Neural progenitor cell (in vitro differentiated cells): ENCODE measurements around the gene SEC16A. TPM values are rescaled to one million over a fixed set of nuclear protein-coding genes. Genes with fewer than 3 reads are reported as not detected.
A peak's percentile ranks its signal among the peaks of the same experiment; 100 is the strongest.

Source experiments
- DNase-seq: peaks from one replicate; pipeline ENCODE4 v3.0.0-alpha.2; 2016; ENCODE audit warnings: low spot score
- H2AFZ ChIP-seq: fragments of 200-600 bp; sonication (generic); replicated peaks from 2 replicates; pipeline ENCODE4 v1.6.1; 2016; ENCODE audit warnings: antibody characterized with exemption
- H3F3A ChIP-seq: fragments of 200-600 bp; sonication (generic); 2 replicates; pipeline ENCODE4 v1.6.1; 2016; ENCODE audit warnings: antibody characterized with exemption, low read depth
- H3K27ac ChIP-seq: fragments of 200-600 bp; sonication (generic); 2 replicates; pipeline ENCODE4 v1.5.1; 2016; ENCODE audit warnings: mild to moderate bottlenecking
- H3K27me3 ChIP-seq: fragments of 200-600 bp; sonication (generic); 2 replicates; pipeline ENCODE4 v1.6.1; 2016; ENCODE audit warnings: mild to moderate bottlenecking, moderate library complexity
- H3K36me3 ChIP-seq: fragments of 200-600 bp; sonication (generic); 2 replicates; pipeline ENCODE4 v1.5.1; 2016
- H3K4me1 ChIP-seq: fragments of 200-600 bp; sonication (generic); 2 replicates; pipeline ENCODE4 v1.6.1; 2016; ENCODE audit warnings: mixed run types
- H3K4me2 ChIP-seq: fragments of 200-600 bp; sonication (generic); 2 replicates; pipeline ENCODE4 v1.6.1; 2016
- H3K4me3 ChIP-seq: fragments of 200-600 bp; sonication (generic); 2 replicates; pipeline ENCODE4 v1.5.1; 2016
- H3K79me2 ChIP-seq: fragments of 200-600 bp; sonication (generic); 2 replicates; pipeline ENCODE4 v1.6.1; 2016; ENCODE audit warnings: low read depth
- H3K9ac ChIP-seq: fragments of 200-600 bp; sonication (generic); 2 replicates; pipeline ENCODE4 v1.6.1; 2016
- H3K9me3 ChIP-seq: fragments of 200-600 bp; sonication (generic); 2 replicates; pipeline ENCODE4 v1.5.1; 2016; ENCODE audit warnings: low read depth
- H4K20me1 ChIP-seq: fragments of 200-600 bp; sonication (generic); 2 replicates; pipeline ENCODE4 v1.6.1; 2016; ENCODE audit warnings: low read depth
- H3K27ac Mint-ChIP-seq: 3 replicates; pipeline ENCODE4 v1.8.0; 2021; ENCODE audit warnings: mixed read lengths
- H3K27me3 Mint-ChIP-seq: 2 replicates; pipeline ENCODE4 v1.8.0; 2022; ENCODE audit warnings: low read depth, mild to moderate bottlenecking, inconsistent platforms, moderate library complexity, mixed read lengths; ENCODE audit not compliant: insufficient read depth
- H3K36me3 Mint-ChIP-seq: 3 replicates; pipeline ENCODE4 v1.8.0; 2021; ENCODE audit warnings: mixed read lengths
- H3K4me1 Mint-ChIP-seq: 3 replicates; pipeline ENCODE4 v1.8.0; 2021; ENCODE audit warnings: mixed read lengths
- H3K4me3 Mint-ChIP-seq: 3 replicates; pipeline ENCODE4 v1.8.0; 2021; ENCODE audit warnings: mild to moderate bottlenecking, moderate library complexity, mixed read lengths
- H3K9me3 Mint-ChIP-seq: 3 replicates; pipeline ENCODE4 v1.8.0; 2020; ENCODE audit warnings: mixed read lengths
- CTCF ChIP-seq: fragments of 200-600 bp; sonication (generic); IDR thresholded peaks from 2 replicates; pipeline ENCODE4 v1.5.1; 2017; ENCODE audit warnings: antibody characterized with exemption, mild to moderate bottlenecking
- EZH2 ChIP-seq: fragments of 200-600 bp; sonication (generic); IDR thresholded peaks from 2 replicates; pipeline ENCODE4 v1.6.1; 2017; ENCODE audit warnings: antibody characterized with exemption, mild to moderate bottlenecking, moderate library complexity
- EZH2phosphoT487 ChIP-seq: fragments of 200-600 bp; sonication (generic); IDR thresholded peaks from 2 replicates; pipeline ENCODE4 v1.6.1; 2017; ENCODE audit warnings: antibody characterized with exemption
- total RNA-seq: library from RNA; depleted of rRNA; stranded (reverse); fragments of >200 nt; gene quantifications from 2 replicates; pipeline ENCODE4 v1.2.3, GENCODE V29; 2015; ENCODE audit warnings: low replicate concordance

Gene SEC16A
- total RNA-seq, 1 donor from 2014 or later, result 16.8 TPM

DNA sequence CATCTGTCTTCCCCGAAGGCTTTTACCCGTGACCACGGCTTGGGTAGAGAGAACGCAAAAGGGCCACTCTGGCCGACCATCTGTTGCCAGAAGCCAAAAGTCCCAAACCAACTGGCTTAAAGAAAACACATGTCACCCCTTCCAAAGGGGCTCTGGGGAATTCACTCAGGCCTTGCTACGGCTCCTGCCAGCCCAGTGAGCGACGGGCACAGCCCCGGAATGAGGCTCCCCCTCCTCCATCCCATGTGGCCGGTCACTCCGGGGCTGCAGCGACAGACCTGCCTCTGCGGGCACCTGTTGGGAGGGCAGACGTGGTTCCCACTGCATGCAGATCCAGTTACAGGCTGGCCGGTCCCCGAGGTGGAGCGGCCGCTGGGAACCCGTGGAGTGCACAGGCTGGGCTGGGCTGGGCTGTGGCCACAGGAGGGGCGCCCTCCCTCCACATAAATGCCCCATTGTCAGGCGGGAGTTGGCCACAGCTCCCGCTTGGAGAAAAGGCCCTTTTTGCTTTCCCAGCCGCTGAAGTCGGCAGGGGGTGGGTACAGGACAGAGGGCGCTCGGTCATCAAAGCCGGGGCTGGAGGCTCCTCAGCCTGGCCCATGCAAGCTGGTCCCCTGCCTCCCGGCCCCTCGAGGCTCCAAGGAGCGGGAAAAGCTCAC, 43.1 kb upstream of the SEC16A start:
- peak; percentile 6 for TF ChIP-seq CTCF
- no peak for TF ChIP-seq EZH2phosphoT487
- peaks cover 28% of the 10 kb centered on the region for H3K4me1 Mint-ChIP-seq
- no peaks in the 10 kb centered on the region for H3K9me3 ChIP-seq
- H4K20me1 ChIP-seq, result peaks cover 65% of the 10 kb centered on the region
- DNase-seq, result peak; percentile 79
- H3K27me3 ChIP-seq, result no peaks in the 10 kb centered on the region
- H3F3A ChIP-seq, result peaks cover 45% of the 10 kb centered on the region
- no peak overlapping the region for H2AFZ ChIP-seq
- H3K4me3 ChIP-seq, result no peak overlapping the region
- peak overlapping the region; percentile 79 for H3K27ac Mint-ChIP-seq
- peaks cover 70% of the 10 kb centered on the region for H3K79me2 ChIP-seq
- H3K36me3 ChIP-seq, result no peaks in the 10 kb centered on the region
- H3K4me3 Mint-ChIP-seq, result no peak overlapping the region
- H3K9me3 Mint-ChIP-seq, result no peaks in the 10 kb centered on the region
- H3K27ac ChIP-seq, result peak overlapping the region; percentile 78
- H3K36me3 Mint-ChIP-seq, result peaks cover 1% of the 10 kb centered on the region
- no peak overlapping the region for H3K9ac ChIP-seq
- peak overlapping the region; percentile 36 for H3K4me2 ChIP-seq
- H3K4me1 ChIP-seq, result peaks cover 43% of the 10 kb centered on the region
- no peaks in the 10 kb centered on the region for H3K27me3 Mint-ChIP-seq

- Mint-ChIP-seq H3K27me3 (no peaks in the 10 kb centered on the region), H3K27ac (no peak overlapping the region), H3K4me1 (peaks cover 21% of the 10 kb centered on the region), H3K4me3 (no peak overlapping the region), H3K9me3 (no peaks in the 10 kb centered on the region), H3K36me3 (peaks cover 1% of the 10 kb centered on the region)
- H3K36me3 ChIP-seq, result no peaks in the 10 kb centered on the region
- H3K27me3 ChIP-seq, result no peaks in the 10 kb centered on the region
- DNase-seq, result no peak
- H3F3A ChIP-seq, result peaks cover 38% of the 10 kb centered on the region
- no peak overlapping the region for H3K4me3 ChIP-seq
- no peak overlapping the region for H3K27ac ChIP-seq
- peaks cover 63% of the 10 kb centered on the region for H3K79me2 ChIP-seq
- no peak overlapping the region for H3K9ac ChIP-seq
- H4K20me1 ChIP-seq, result peaks cover 65% of the 10 kb centered on the region
- no peaks in the 10 kb centered on the region for H3K9me3 ChIP-seq
- peaks cover 36% of the 10 kb centered on the region for H3K4me1 ChIP-seq
- H3K4me2 ChIP-seq, result no peak overlapping the region
- TF ChIP-seq EZH2phosphoT487, result no peak
- TF ChIP-seq EZH2, result no peak
- TF ChIP-seq CTCF, result no peak
- H2AFZ ChIP-seq, result no peak overlapping the region
Observed at GRCh38 chr9:136525207-136525606, 42.4 kb upstream of the SEC16A start.

GRCh38 chr9:136522314-136523237, 39.7 kb upstream of the SEC16A start:
- Histone ChIP-seq H3K4me3 (no peak overlapping the region), H3K27ac (no peak overlapping the region), H3K9ac (no peak overlapping the region), H3K4me2 (no peak overlapping the region), H3F3A (peaks cover 20% of the 10 kb centered on the region), H4K20me1 (peaks cover 61% of the 10 kb centered on the region), H3K9me3 (no peaks in the 10 kb centered on the region), H3K27me3 (no peaks in the 10 kb centered on the region), H3K79me2 (peaks cover 37% of the 10 kb centered on the region), H3K4me1 (peaks cover 18% of the 10 kb centered on the region), H2AFZ (no peak overlapping the region), H3K36me3 (no peaks in the 10 kb centered on the region)
- TF ChIP-seq EZH2phosphoT487, result no peak
- no peak for TF ChIP-seq EZH2
- TF ChIP-seq CTCF, result no peak
- Mint-ChIP-seq H3K27ac (no peak overlapping the region), H3K27me3 (no peaks in the 10 kb centered on the region), H3K4me3 (no peak overlapping the region), H3K4me1 (peaks cover 11% of the 10 kb centered on the region), H3K9me3 (no peaks in the 10 kb centered on the region), H3K36me3 (peaks cover 1% of the 10 kb centered on the region)
- DNase-seq, result no peak
